HG02763 (cell line): Measurements from ENCODE around the gene CNKSR3.
"Not testable (repeated sequence)": the region's sequence is repeated elsewhere in the genome, so short reads cannot be mapped to it uniquely, and the experiment has no call there.

Experiments
- ATAC-seq: cut with Tn5 transposase; IDR thresholded peaks from one replicate; pipeline ENCODE4 v1.9.1; 2021; ENCODE audit warnings: mild to moderate bottlenecking, moderate library complexity; ENCODE audit not compliant: unreplicated experiment

Gene CNKSR3

GRCh38 chr6:154510144-154510905 is at the start of gene CNKSR3:
CNKSR3 (minus strand) TSS chr6:154510685; CDS start chr6:154510114, 571 bp downstream.
- peak; percentile 75 for ATAC-seq

GRCh38 chr6:154558984-154559383 is 48.5 kb upstream of the CNKSR3 start:
- no peak for ATAC-seq

- no peak for ATAC-seq
Observed at GRCh38 chr6:154558513-154558912, 48.0 kb upstream of the CNKSR3 start.

GRCh38 chr6:154555073-154555677 is 44.7 kb upstream of the CNKSR3 start:
- ATAC-seq: no peak

- ATAC-seq: no peak
Observed at GRCh38 chr6:154554491-154554890, 44.0 kb upstream of the CNKSR3 start.

- ATAC-seq: no peak
Observed at GRCh38 chr6:154550779-154551178, 40.3 kb upstream of the CNKSR3 start.

GRCh38 chr6:154549179-154549578 is 38.7 kb upstream of the CNKSR3 start:
- no peak for ATAC-seq

- no peak for ATAC-seq
Observed at GRCh38 chr6:154548130-154548830, 37.8 kb upstream of the CNKSR3 start.

- no peak for ATAC-seq
Observed at GRCh38 chr6:154543628-154544027, 33.1 kb upstream of the CNKSR3 start.

- no peak for ATAC-seq
Observed at GRCh38 chr6:154542747-154543146, 32.3 kb upstream of the CNKSR3 start.

GRCh38 chr6:154541837-154542236 is 31.4 kb upstream of the CNKSR3 start:
- not testable (repeated sequence) for ATAC-seq

GRCh38 chr6:154539593-154540269 is 29.2 kb upstream of the CNKSR3 start:
- no peak for ATAC-seq

- no peak for ATAC-seq
Observed at GRCh38 chr6:154538640-154539191, 28.2 kb upstream of the CNKSR3 start.

- ATAC-seq: no peak
Observed at GRCh38 chr6:154537511-154538325, 27.2 kb upstream of the CNKSR3 start.

- ATAC-seq: no peak
Observed at GRCh38 chr6:154536999-154537398, 26.5 kb upstream of the CNKSR3 start.

- no peak for ATAC-seq
Observed at GRCh38 chr6:154536255-154536654, 25.8 kb upstream of the CNKSR3 start.

- no peak for ATAC-seq
Observed at GRCh38 chr6:154535851-154536250, 25.4 kb upstream of the CNKSR3 start.

GRCh38 chr6:154535147-154535546 is 24.7 kb upstream of the CNKSR3 start:
- ATAC-seq: no peak

- ATAC-seq: no peak
Observed at GRCh38 chr6:154534531-154534930, 24.0 kb upstream of the CNKSR3 start.

GRCh38 chr6:154532426-154532825 is 21.9 kb upstream of the CNKSR3 start:
- no peak for ATAC-seq
